ENCODE measurements around the gene OXT.
"Not testable (repeated sequence)": the region's sequence is repeated elsewhere in the genome, so short reads cannot be mapped to it uniquely, and the experiment has no call there.

OXT gene

DNA sequence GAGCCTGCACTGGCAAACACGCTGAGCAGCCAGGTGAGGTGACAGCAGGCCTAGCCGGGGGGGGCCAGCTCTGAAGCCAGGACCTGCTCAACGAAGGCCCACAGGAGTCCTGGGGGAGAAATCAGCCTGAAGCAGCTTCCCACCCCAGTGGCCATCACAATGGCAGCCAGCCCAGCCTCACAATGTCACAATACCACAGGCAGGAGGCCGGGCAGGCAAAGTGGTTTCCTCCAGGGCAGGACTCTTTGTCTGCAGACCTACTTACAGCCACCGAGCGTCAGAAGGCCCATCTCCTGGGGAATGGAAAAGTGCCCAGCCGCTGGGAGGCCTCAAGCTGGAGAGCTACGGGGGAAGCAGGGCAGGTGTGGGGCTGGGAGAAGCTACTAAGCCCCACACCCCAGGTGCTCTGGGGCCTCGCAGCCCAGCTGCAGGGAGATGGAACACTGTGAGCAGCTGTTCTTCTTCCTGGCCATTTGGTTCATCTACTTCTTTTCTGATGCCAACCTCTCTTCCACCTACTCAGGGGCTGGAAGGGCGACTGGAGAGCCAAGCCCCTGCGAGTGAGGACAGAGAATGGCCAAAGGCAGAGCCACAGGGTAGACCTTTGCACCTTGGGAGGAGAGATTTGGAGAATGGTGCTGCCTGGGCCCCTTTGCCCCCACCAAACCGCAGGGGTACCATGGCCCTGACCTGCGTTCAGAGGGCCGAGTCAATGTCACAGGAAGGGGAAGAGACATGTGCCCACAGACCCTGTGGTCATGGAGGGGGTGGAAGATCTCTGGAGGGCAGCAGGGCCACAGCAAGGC, 35.4 kb downstream of the OXT start:
- peak in 2 of 10 donors; percentile 32 to 57 for DNase-seq
- intact Hi-C loops (cut with DNase I), result no loop called here

DNA sequence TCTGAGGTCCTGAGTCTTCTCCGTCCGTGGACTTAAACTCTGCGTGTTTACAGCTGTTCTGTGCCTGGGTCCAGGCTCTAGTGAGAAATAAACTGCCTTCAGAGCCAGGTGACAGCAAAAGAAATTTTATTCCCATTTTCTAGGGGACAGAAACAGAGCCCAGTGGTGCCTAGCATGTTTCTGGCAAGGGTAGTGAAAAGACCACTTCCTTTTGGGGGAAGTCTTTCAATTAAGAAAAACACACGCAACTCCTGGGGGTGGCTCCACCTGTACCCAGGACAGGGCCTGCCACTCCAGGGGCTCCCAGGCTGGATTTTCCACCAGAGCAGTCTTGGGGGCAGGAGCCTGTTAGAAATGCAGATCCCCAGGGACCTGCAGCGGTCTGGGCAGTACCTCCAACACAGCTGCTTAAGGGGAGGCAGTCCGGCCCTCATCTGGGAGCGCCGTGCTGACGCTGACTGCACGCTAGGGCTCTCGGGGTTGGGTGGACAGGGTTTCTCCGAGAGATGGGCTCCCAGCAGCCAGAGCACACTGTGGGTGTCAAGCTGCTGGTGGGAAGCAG, 36.1 kb downstream of the OXT start:
- DNase-seq, result peak in 1 of 10 donors; percentile 80
- intact Hi-C loops (cut with DNase I), result no loop called here

DNA sequence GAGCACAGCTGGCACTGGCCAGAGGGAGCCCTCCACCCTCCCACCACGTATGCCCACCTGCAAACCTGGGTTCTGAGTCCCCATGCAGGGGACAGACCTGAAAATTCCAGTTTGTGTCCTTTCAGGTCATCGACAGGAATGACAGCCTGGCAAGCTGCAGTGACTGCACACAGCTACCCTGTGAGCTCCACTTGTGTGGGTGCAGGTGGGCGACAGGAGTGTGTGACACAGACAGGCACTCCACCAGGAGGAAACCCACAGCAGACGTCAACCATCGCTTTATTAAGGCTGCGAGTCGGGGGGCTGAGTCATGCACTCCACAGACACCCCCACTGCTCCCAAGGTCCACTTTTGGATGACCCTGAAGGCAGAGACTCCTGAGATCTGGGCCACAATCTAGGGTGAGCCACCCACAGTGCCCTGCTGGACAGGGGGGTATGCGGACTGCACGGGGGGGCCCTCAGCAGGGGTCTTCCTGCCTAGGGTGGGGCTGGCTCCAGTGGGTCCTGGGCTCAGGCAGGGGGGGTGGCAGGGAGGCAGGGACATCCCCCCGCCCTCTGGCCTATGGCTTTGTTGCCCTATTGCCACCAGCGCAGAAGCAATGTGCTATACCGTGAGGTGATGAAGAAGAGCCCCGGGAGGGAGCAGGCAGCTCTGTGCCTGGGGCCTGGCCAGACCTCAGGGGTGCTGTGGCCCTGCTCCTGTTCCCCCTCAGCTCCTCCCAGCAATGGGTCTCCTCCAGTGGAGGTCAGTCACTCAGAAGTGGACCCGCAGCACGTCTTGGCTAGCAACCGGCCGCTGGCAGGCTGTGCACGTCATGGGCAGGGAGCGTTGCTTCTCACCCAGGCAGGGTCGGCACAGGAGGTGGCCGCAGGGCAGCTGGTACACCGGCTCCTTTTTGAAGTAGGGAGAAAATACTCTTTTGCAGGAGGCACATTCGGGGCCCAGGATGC, 38.2 kb downstream of the OXT start:
- intact Hi-C loops (cut with DNase I), result no loop called here
- peak in 6 of 10 donors; percentile 24 to 90 (median 76) for DNase-seq

DNA sequence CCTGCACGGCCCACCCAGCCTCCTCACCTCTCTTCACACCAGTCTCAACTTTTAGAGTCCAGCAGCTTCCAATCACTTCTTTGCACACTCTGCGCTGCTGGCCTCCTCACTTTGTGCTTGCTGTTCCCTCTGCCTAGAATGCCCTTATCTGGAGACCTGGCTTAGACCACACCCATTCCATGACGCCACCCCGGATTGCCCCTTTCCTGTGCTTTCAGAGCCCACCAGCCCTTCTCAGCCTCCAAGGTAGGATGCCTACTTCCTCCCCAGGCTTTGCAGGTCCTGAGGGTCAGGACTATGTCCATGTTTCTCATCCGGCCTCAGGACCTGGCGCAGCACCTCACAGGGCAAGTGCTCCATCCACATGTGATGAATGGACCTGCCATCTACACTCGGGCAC, 40.1 kb downstream of the OXT start:
- intact Hi-C loops (cut with DNase I), result no loop called here
- peak in 2 of 10 donors; percentile 30 to 37 for DNase-seq

DNA sequence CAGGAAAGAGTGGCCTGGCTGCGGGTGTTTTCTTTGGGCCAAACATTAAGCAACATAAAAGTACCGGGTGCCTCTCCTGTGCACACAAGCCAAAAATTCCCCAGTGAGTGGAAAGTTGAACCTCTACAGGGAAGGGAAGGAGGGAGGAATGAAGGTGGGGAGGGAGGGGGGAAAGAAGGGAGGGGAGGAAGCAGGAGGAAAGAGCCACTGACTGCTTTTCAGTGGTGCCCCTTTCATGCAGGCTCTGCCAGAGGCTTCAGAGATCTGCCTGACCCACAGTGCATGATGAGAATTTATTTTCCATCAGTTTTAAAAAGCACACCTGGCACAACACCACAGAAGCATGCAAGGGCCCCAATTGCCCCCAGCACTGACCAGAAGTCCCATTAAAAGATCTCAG, 40.6 kb downstream of the OXT start:
- intact Hi-C loops (cut with DNase I), result no loop called here
- DNase-seq, result peak in 2 of 10 donors; percentile 11 to 18

DNA sequence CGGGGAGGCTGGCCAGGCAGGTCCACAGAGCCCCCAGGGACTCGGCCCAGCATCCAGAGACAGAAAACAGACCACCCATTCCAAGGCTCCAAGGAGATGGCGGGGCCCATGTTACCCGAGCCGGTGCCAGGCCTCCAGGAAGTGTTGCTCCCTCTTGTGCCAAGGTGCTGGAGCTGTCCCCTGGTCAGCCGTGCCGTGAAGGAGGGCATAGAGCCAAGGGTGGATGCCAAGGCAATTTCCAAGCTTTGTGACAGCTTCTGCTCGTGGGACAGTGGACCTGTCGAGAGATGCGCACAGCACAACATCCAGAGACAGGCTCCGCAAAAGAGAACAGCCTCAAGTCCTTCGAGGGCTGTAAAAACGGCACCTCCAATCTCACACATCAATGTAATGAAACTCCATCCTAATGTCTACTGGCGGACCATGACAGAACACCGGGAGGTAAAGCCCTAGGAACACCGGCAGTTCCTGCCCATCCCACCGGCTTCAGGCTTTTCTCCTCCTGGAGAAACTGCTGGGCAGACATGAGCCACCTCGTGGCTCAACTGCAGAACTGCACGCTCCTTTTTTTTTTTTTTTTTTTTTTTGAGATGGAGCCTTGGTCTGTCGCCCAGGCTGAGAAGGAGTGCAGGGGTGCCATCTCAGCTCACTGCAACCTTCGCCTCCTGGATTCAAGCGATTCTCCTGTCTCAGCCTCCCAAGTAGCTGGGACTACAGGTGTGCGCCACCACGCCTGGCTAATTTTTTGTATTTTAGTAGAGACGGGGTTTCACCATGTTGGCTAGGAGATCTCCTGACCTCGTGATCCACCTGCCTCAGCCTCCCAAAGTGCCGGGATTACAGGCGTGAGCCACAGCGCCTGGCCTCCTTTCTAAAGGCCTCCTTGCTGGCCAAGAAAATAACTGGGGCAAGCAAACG, 44.0 kb downstream of the OXT start:
- peak in 2 of 10 donors; percentile 78 to 89 for DNase-seq
- intact Hi-C loops (cut with DNase I), result loop anchor here (1.0 to 2.0 kb wide), 2 partner anchors 41 to 61 kb away; no protein-coding TSS in a partner anchor

DNA sequence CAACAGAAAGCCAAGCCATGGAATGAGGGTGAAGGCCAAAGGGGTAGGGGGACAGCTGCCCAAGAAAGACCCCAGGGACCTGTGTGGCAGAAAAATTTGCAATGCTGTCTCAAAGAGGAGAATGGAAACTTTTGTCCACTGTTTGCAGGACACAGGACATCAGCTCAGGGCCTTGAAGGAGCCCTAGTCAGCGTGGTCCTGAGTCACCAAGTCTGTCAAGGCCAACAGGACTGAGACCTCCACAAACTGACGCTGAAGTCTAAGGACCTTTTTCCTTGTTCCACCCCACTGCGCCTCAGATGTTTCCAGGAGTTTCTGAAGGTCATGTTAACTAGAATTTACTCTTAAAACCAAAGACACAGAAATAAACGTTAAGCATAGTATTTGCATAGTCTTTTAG, 44.9 kb downstream of the OXT start:
- intact Hi-C loops (cut with DNase I), result no loop called here
- no peak for DNase-seq

DNA sequence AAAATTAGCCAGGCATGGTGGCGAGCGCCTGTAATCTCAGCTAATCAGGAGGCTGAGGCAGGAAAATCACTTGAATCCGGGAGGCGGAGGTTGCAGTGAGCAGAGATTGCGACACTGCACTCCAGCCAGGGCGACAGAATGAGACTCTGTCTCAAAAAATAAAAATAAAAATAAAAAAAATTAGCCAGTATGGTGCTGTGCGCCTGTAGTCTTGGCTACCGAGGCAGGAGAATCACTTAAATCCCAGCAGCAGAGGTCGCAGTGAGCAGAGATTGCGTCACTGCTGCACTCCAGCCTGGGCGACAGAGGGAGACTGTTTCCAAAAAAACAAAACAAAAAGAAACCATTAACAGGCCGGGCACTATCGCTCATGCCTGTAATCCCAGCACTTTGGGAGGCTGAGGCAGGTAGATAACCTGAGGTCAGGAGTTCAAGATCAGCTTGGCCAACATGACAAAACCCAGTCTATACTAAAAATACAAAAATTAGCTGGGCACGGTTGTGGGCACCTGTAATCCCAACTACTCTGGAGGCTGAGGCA, 46.5 kb downstream of the OXT start:
- peak in 8 of 10 donors; percentile 41 to 93 (median 58) for DNase-seq
- intact Hi-C loops (cut with DNase I), result not testable (repeated sequence)

DNA sequence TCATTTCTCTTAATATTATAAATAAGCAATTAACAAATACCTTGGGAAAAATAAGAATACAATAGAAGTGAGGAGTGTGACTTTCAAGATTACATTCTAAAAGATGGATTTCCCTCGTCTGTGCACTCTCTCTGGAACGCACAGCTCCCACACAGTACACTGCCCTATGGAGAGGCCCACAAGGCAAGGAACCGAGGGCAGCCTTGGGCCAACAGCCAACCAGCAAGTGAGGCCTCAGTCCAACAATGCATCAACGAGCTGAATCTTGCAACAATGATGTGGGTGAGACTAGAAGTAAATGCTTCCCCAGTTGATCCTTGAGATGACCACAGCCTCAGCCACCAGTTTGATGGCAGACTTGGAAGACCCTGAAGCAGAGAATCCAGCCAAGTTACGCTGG, 47.6 kb downstream of the OXT start:
- peak in 1 of 10 donors; percentile 35 for DNase-seq
- intact Hi-C loops (cut with DNase I), result no loop called here

DNA sequence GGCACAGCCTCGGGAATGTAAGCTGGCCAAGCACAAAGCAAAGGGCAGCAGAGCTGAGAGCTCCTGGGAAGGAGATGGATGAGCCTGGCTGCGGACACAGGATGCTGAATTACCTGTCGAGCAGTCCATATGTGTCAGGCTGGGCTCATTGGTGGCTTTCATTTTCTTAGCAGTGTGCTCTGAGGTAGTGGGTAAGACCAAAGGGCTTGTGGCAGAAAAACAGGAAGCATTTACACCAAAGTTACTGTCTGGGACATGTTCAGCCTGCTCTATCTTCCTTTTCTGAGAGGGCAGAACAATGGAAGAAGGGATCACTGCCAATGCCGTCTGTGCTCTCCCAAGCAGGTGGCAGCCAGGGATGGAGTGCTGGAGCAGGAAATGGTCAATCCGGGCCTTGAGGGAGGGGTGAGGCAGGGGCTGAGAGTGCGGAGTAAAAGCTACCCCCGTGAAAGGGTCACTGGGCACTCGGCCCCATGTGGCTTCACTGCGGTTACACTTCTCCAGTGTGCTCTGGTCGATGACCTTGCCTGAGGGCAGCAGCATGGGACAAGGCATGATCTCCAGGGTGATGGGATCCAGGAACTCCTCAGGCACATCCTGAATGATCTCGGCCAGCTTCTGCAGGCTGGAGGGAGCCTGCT, 50.0 kb downstream of the OXT start:
- DNase-seq, result no peak
- intact Hi-C loops (cut with DNase I), result no loop called here
